ENCODE results near the gene PRDM16. TPM values are rescaled to one million over a fixed set of nuclear protein-coding genes. Genes with fewer than 3 reads are reported as not detected.

Gene PRDM16
- total and polyA plus RNA-seq, 2 of the 8 experiments (the other 6 are each of a cell fraction or from before 2014, with no cell fraction given): 0.39 to 0.43 TPM

DNA sequence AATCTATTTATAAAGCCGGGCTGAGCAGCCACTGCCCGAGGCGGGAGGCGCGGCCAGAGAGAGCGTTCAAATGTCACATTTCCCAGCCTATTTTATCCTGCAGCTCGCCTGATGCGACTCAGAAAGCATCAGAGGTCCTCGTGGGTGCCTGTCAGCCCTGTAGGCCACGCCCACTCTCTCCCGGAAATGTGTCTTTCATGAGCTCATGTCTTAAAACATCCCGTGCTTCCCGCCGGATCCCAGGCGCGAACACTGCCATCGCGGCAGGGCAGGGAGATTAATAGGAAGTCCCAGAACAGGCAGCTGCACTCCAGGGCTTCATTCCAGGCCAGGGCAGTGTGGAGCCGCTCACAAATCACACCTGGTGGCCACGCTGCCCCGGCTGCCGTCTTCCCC is 117.5 kb downstream of the PRDM16 start:
- Histone ChIP-seq H2BK20ac (ENCODE audit: low read length) (no peak overlapping the region), H3K27me3 (replicated peaks in 1 of 4; ENCODE audit: control insufficient read depth in 3 of 4, extremely low read depth in 1 of 4, insufficient read depth in 3 of 4, low read length in 3 of 4) (no peaks in the 10 kb centered on the region), H3K23ac (ENCODE audit: insufficient read length) (no peak overlapping the region), H2BK5ac (ENCODE audit: low read depth, low read length) (no peak overlapping the region), H3K4me1 (replicated peaks in 1 of 4; ENCODE audit: control insufficient read depth in 3 of 4, insufficient read depth in 4 of 4, low read length in 3 of 4) (no peaks in the 10 kb centered on the region; a peak in 1 of 7 replicates), H3K36me3 (ENCODE audit: control insufficient read depth in 2 of 4, insufficient read depth in 4 of 4, low read length in 3 of 4) (no peaks in the 10 kb centered on the region; a peak in 1 of 8 replicates), H2AFZ (ENCODE audit: low read length) (no peak overlapping the region), H3K4ac (replicated peaks; ENCODE audit: insufficient read length, low read depth, low read length) (no peak overlapping the region), H3K4me2 (ENCODE audit: insufficient read depth in 1 of 2, low read depth in 2 of 2, low read length in 2 of 2) (no peak overlapping the region), H2BK12ac (ENCODE audit: low read depth, low read length) (no peak overlapping the region), H4K5ac (ENCODE audit: insufficient read length, low read depth, low read length) (no peak overlapping the region), H4K20me1 (replicated peaks in 1 of 2; ENCODE audit: control insufficient read depth in 1 of 2, insufficient read depth in 2 of 2, low read length in 2 of 2) (peaks cover 0 to 2% of the 10 kb centered on the region in 2 experiments), H3K18ac (ENCODE audit: extremely low read depth, low read length) (no peak overlapping the region), H3K27ac (ENCODE audit: low read depth, low read length) (no peak overlapping the region; the same call in 1 of the 2 replicates), H4K8ac (ENCODE audit: extremely low read depth, insufficient read depth, low read length) (peak overlapping the region; percentile 73; the same call in 1 of the 2 replicates), H3K4me3 (ENCODE audit: extremely low read depth in 1 of 4, insufficient read depth in 2 of 4, low read depth in 3 of 4, low read length in 4 of 4) (no peak overlapping the region), H3K56ac (replicated peaks; ENCODE audit: insufficient read length, low read depth, low read length) (no peak overlapping the region), H3K79me1 (ENCODE audit: low read depth, low read length) (no peaks in the 10 kb centered on the region), H2BK15ac (ENCODE audit: low read length) (no peak overlapping the region), H2AK5ac (ENCODE audit: low read depth, low read length) (no peak overlapping the region), H3K9ac (replicated peaks in 1 of 4; ENCODE audit: extremely low read depth in 1 of 4, low read depth in 3 of 4, low read length in 3 of 4) (no peak overlapping the region), H3K79me2 (ENCODE audit: control insufficient read depth in 1 of 2, insufficient read depth in 2 of 2, low read length in 2 of 2) (no peaks in the 10 kb centered on the region), H4K91ac (replicated peaks; ENCODE audit: insufficient read length, low read length) (no peak overlapping the region), H3K23me2 (ENCODE audit: low read depth, low read length) (no peaks in the 10 kb centered on the region), H3K9me3 (ENCODE audit: insufficient read depth in 2 of 2, low read depth in 1 of 2, low read length in 1 of 2) (peaks cover 5 to 12% of the 10 kb centered on the region in 2 experiments), H2BK120ac (replicated peaks; ENCODE audit: low read depth, low read length) (no peak overlapping the region), H3K14ac (ENCODE audit: insufficient read length) (no peak overlapping the region)
- DNase-seq (ENCODE audit: low read depth in 1 of 2, low spot score in 2 of 2): no peak
- POLR2A ChIA-PET (ENCODE audit: partially characterized antibody): interaction anchor here (1.4 kb wide), 1 partner anchor 9 kb away, joined by 3 read pairs; no protein-coding TSS in a partner anchor
- no peak for FAIRE-seq
- WGBS, 2 experiments (ENCODE audit: extremely low coverage in 1 of 2, insufficient coverage in 1 of 2, insufficient read length in 1 of 2, insufficient replicate concordance in 2 of 2, low coverage in 1 of 2, low lambda C conversion rate in 2 of 2, missing lambda C conversion rate in 1 of 2): 88% methylated on average over 22 of the region's 22 CpGs; no CpG with 5 or more reads in 1 of the 2 experiments
- TF ChIP-seq, protein P1, sequence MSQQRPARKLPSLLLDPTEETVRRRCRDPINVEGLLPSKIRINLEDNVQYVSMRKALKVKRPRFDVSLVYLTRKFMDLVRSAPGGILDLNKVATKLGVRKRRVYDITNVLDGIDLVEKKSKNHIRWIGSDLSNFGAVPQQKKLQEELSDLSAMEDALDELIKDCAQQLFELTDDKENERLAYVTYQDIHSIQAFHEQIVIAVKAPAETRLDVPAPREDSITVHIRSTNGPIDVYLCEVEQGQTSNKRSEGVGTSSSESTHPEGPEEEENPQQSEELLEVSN (IDR thresholded peaks at IDR 0.05): peak; percentile 80; the same call in 1 of the 2 replicates
- TF ChIP-seq EGR1 (IDR thresholded peaks at IDR 0.05; ENCODE audit: borderline replicate concordance, low read depth, low read length) (no peak), TAF7 (optimal IDR thresholded peaks at IDR 0.05; ENCODE audit: borderline replicate concordance, low read depth, low read length) (no peak), POLR2A (IDR thresholded peaks at IDR 0.05; ENCODE audit: control extremely low read depth in 1 of 2, low read depth in 2 of 2, low read length in 2 of 2) (no peak), MAFK (IDR thresholded peaks at IDR 0.05; ENCODE audit: low read depth, low read length) (no peak)
- CTCF ChIA-PET (ENCODE audit: partially characterized antibody): interaction anchor here (1.0 to 1.5 kb wide), 5 partner anchors 51 to 245 kb away, joined by 3 to 4 read pairs (median 3); no protein-coding TSS in a partner anchor

Data from H1 (cell line).